ENCODE data around the gene RNASE11. TPM values are rescaled to one million over a fixed set of nuclear protein-coding genes. Genes with fewer than 3 reads are reported as not detected.

Gene RNASE11
- total RNA-seq, 4 donors from 2014 or later: not detected

DNA sequence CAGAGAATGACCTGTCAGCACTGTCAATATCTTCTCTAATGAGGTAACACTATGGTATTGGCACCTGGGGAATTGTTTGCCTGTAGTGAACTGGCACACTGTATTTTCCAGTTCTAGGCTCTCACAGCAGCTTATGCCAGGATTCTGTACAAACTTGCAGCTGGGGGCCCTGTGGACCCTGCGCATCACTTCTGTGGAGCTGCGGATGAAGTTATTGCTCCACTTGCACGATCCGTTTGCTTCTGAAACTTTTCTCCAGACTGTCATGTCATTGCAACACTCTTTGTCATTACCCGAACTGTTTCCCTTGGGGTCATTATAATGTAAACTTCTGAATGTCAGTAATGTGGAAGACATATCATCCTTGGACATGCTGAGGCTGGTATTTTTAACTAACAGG lies 3.9 kb downstream of the RNASE11 start:
- H3K27me3 ChIP-seq: peaks cover 0 to 10% (median 0%) of the 10 kb centered on the region in 4 donors
- TF ChIP-seq EP300 (IDR thresholded peaks at IDR 0.05) (no peak), POLR2A (IDR thresholded peaks at IDR 0.05; ENCODE audit: low read depth) (no peak), POLR2AphosphoS5 (IDR thresholded peaks at IDR 0.05) (no peak)
- TF ChIP-seq, protein P1, sequence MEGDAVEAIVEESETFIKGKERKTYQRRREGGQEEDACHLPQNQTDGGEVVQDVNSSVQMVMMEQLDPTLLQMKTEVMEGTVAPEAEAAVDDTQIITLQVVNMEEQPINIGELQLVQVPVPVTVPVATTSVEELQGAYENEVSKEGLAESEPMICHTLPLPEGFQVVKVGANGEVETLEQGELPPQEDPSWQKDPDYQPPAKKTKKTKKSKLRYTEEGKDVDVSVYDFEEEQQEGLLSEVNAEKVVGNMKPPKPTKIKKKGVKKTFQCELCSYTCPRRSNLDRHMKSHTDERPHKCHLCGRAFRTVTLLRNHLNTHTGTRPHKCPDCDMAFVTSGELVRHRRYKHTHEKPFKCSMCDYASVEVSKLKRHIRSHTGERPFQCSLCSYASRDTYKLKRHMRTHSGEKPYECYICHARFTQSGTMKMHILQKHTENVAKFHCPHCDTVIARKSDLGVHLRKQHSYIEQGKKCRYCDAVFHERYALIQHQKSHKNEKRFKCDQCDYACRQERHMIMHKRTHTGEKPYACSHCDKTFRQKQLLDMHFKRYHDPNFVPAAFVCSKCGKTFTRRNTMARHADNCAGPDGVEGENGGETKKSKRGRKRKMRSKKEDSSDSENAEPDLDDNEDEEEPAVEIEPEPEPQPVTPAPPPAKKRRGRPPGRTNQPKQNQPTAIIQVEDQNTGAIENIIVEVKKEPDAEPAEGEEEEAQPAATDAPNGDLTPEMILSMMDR (IDR thresholded peaks at IDR 0.05): no peak
- no peaks in the 10 kb centered on the region for H3K36me3 ChIP-seq
- H3K4me1 ChIP-seq: no peaks in the 10 kb centered on the region
- intact Hi-C loops (cut with DNase I): no loop called here
- no peak overlapping the region for H3K27ac ChIP-seq (replicated peaks in 1 of 4)
- H3K4me3 ChIP-seq: no peak overlapping the region
- DNase-seq (ENCODE audit: extremely low spot score): no peak
- WGBS: 54% methylated on average over 5 of the region's 5 CpGs
- no peaks in the 10 kb centered on the region for H3K9me3 ChIP-seq

DNA sequence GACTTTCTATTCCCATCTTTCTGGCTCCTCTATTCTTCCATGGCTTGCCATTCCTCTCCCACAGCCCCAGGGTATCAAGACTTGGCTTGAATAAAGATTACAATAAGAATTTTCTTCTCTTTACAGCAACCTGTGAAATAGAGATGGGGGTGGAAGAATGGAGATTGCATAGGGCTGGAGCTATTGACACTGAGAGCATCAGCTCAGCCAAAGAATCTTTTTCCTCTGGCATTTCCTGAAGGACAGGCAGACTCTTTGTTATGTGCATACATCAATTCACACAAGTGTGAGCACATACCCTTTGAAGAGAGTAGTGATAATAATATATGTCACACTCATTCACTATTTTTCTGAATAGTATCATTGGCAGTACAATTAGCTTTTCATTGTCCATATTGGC lies 4.7 kb downstream of the RNASE11 start:
- DNase-seq (ENCODE audit: extremely low spot score): no peak
- no peak overlapping the region for H3K27ac ChIP-seq (replicated peaks in 1 of 4)

DNA sequence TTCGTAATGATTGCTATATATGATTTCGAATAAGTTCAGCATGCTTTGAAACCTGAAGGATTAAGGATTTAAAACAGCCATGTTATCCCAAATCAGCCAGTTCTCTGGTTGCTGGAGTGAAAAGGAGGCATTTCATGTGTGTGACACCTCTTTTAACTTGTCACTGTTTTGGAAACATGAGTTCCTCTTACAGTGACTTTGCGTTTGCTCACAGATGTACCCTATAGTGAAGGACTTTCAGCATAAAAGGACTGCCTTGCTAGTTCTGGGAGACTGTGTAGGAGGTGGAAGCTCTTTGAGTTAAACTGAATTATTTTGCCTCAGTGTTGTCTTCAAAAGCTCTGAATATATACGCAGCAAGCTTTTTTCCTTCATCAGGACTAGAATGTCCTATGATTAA lies 7.6 kb downstream of the RNASE11 start:
- H3K27me3 ChIP-seq: peaks cover 0 to 5% (median 0%) of the 10 kb centered on the region in 4 donors
- no peak overlapping the region for H3K4me3 ChIP-seq
- no peaks in the 10 kb centered on the region for H3K4me1 ChIP-seq
- intact Hi-C loops (cut with DNase I): no loop called here
- DNase-seq (ENCODE audit: extremely low spot score): no peak
- TF ChIP-seq EP300 (IDR thresholded peaks at IDR 0.05): no peak
- TF ChIP-seq, protein P1 (IDR thresholded peaks at IDR 0.05): no peak
- no peak for TF ChIP-seq POLR2A (IDR thresholded peaks at IDR 0.05; ENCODE audit: low read depth)
- TF ChIP-seq POLR2AphosphoS5 (IDR thresholded peaks at IDR 0.05): no peak
- no peaks in the 10 kb centered on the region for H3K36me3 ChIP-seq
- no peak overlapping the region for H3K27ac ChIP-seq (replicated peaks in 1 of 4)
- H3K9me3 ChIP-seq: no peaks in the 10 kb centered on the region
- whole genome bisulfite sequencing: 77% methylated on average over 4 of the region's 4 CpGs

More for the DNA sequence above, 4.7 kb downstream of the RNASE11 start:
- Histone ChIP-seq H3K4me3 (no peak overlapping the region), H3K27me3 (peaks cover 0 to 7% (median 0%) of the 10 kb centered on the region in 4 donors), H3K4me1 (no peaks in the 10 kb centered on the region), H3K9me3 (no peaks in the 10 kb centered on the region), H3K36me3 (no peaks in the 10 kb centered on the region)
- no peak for TF ChIP-seq EP300 (IDR thresholded peaks at IDR 0.05)
- TF ChIP-seq POLR2A (IDR thresholded peaks at IDR 0.05; ENCODE audit: low read depth): no peak
- TF ChIP-seq, protein P1 (IDR thresholded peaks at IDR 0.05): no peak
- TF ChIP-seq POLR2AphosphoS5 (IDR thresholded peaks at IDR 0.05): no peak
- intact Hi-C loops (cut with DNase I): no loop called here

DNA sequence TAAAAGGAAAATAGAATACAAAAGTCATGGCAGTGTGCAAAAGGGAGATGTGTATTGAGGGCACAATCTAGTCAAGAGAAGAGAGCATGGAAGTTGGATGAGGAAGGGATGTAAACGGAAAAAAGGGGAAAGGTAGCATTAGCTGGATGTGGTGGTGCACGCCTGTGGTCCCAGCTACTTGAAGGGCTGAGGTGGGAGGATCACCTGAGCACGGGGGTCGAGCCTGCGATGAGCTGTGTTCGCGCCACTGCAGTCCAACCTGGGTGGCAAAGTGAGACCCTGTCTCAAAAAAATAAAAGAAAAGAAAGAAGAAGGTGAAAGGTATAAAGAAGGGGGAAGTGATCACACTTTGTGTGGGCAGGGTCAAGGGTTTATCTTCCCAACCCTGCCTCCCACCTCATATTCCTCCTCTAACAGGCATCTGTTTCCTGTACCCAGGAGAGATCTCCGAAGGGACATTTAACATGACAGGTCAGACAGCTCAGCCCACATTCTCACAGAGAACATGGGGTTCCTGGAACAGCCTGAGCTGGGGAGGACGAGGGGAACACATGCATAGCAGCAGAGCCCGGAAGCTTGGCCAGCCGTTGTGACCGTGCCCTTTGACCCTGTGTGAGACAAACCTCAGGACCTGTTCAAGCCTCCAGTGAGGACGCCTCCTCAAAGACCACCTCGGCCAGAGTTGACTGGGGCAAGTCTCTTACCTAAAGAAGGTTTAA lies 8.9 kb downstream of the RNASE11 start:
- intact Hi-C loops (cut with DNase I): no loop called here
- DNase-seq (ENCODE audit: extremely low spot score): no peak

More for the DNA sequence above, 8.9 kb downstream of the RNASE11 start:
- Histone ChIP-seq H3K27ac (replicated peaks in 1 of 4) (no peak overlapping the region), H3K36me3 (no peaks in the 10 kb centered on the region), H3K4me3 (no peak overlapping the region), H3K4me1 (no peaks in the 10 kb centered on the region), H3K9me3 (no peaks in the 10 kb centered on the region), H3K27me3 (no peaks in the 10 kb centered on the region)
- TF ChIP-seq, protein P1 (IDR thresholded peaks at IDR 0.05): no peak
- TF ChIP-seq POLR2A (IDR thresholded peaks at IDR 0.05; ENCODE audit: low read depth) (no peak), EP300 (IDR thresholded peaks at IDR 0.05) (no peak), POLR2AphosphoS5 (IDR thresholded peaks at IDR 0.05) (no peak)
- 76% methylated on average over 14 of the region's 14 CpGs for WGBS
